T-helper 1 cell treated with Interleukin-12 subunit alpha and Interleukin-12 subunit beta and Interleukin-4 antibody, amounts not matched to agents 30 μg/mL and 1 μg/mL, for 36 hours (primary cell): ENCODE data around the gene TAF5.
"Not testable (repeated sequence)": the region's sequence is repeated elsewhere in the genome, so short reads cannot be mapped to it uniquely, and the experiment has no call there.

Experiments
- H3K27ac Mint-ChIP-seq: one replicate; pipeline ENCODE4 v1.8.0; 2021; ENCODE audit warnings: mild to moderate bottlenecking, mixed read lengths
- H3K27me3 Mint-ChIP-seq: one replicate; pipeline ENCODE4 v1.8.0; 2021; ENCODE audit warnings: low read depth, mixed read lengths
- H3K36me3 Mint-ChIP-seq: one replicate; pipeline ENCODE4 v1.8.0; 2021; ENCODE audit warnings: low read depth, mixed read lengths
- H3K4me1 Mint-ChIP-seq: one replicate; pipeline ENCODE4 v1.8.0; 2021; ENCODE audit warnings: low read depth, mixed read lengths
- H3K4me3 Mint-ChIP-seq: one replicate; pipeline ENCODE4 v1.8.0; 2021; ENCODE audit warnings: mild to moderate bottlenecking, moderate library complexity, mixed read lengths
- H3K9me3 Mint-ChIP-seq: one replicate; pipeline ENCODE4 v1.8.0; 2021; ENCODE audit warnings: mixed read lengths

The TAF5 gene

DNA sequence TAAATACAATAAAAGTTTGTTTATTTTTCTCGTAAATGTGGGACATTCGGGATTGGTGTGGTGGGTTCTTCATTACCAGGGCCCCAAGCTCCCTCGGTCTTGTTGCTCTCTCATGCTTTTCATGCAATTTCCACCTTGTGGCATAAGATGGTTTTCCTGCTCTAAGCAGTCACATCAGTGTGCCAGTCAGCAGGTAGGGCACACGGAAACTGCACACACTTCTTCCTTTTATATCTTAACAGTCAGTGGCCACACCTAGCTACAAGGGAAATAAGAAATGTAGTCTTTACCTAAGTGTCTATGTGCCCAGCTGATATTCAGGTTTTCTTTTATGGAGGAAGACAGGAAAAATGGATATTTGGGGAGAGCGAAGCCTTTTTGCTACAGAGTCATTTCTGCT lies 6.5 kb downstream of the TAF5 start:
- Mint-ChIP-seq H3K4me1 (peaks cover 25% of the 10 kb centered on the region), H3K36me3 (peaks cover 22% of the 10 kb centered on the region), H3K9me3 (no peaks in the 10 kb centered on the region), H3K4me3 (no peak overlapping the region), H3K27ac (no peak overlapping the region), H3K27me3 (no peaks in the 10 kb centered on the region)

- Mint-ChIP-seq H3K27me3 (no peaks in the 10 kb centered on the region), H3K36me3 (peaks cover 20% of the 10 kb centered on the region)
These were observed 15.0 kb downstream of the TAF5 start for GRCh38 chr10:103382769-103383168.

GRCh38 chr10:103394180-103394579 lies 26.4 kb downstream of the TAF5 start:
- Mint-ChIP-seq H3K27ac (peak overlapping the region; percentile 62), H3K9me3 (no peaks in the 10 kb centered on the region), H3K4me1 (peaks cover 37% of the 10 kb centered on the region), H3K36me3 (peaks cover 30% of the 10 kb centered on the region), H3K4me3 (peak overlapping the region; percentile 53), H3K27me3 (no peaks in the 10 kb centered on the region)

More at GRCh38 chr10:103382769-103383168, 15.0 kb downstream of the TAF5 start:
- H3K4me1 Mint-ChIP-seq: no peaks in the 10 kb centered on the region
- H3K27ac Mint-ChIP-seq: no peak overlapping the region
- no peaks in the 10 kb centered on the region for H3K9me3 Mint-ChIP-seq
- no peak overlapping the region for H3K4me3 Mint-ChIP-seq

- Mint-ChIP-seq H3K9me3 (no peaks in the 10 kb centered on the region), H3K36me3 (peaks cover 39% of the 10 kb centered on the region), H3K4me1 (peaks cover 39% of the 10 kb centered on the region), H3K27ac (peak overlapping the region; percentile 86), H3K27me3 (no peaks in the 10 kb centered on the region), H3K4me3 (peak overlapping the region; percentile 92)
These were observed 27.9 kb downstream of the TAF5 start for GRCh38 chr10:103395754-103396066.

DNA sequence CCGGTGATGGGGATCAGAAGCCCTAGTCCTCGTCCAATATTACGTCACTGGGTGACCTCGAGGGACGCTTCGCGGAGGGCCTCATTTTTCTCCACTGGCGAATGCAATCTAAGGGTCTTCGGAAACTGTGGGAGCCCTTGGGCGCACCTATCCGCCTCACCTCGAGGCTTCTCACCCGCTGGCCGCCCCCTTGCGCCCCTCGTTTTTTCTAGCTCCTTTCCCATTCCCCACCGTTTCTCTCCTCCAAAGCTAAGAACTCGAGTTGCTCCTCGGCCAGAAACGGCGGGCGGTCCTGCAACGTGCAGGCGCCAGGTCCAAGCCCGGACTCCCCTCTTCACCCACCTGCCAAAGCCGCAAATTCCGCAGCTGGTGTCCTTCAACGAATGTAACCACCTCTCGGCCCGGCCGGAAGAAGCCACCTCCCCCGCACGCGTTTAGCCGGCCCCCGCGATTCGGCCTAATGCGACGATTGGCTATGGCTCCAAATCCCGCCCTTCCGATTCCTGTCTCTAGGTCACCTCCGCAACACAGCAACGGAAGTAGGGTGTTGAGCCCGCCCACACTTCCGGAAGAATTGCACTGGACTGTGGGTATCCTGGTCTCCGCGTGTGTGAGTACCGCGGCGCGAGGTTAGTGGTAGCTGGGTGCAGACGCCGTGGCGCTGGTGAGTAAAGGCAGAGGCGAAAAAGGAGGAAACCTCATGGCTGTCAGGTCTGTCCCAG lies 28.5 kb downstream of the TAF5 start, which contains the start of the genes ATP5MK and PDCD11:
TSS of gene ATP5MK (minus strand) at position 409 of the 722 bp plus-strand sequence. CDS start 4,018 bp downstream, outside the sequence.
TSS of gene PDCD11 (plus strand) at position 560 of the 722 bp plus-strand sequence. CDS start 1,801 bp downstream, outside the sequence.
- H3K9me3 Mint-ChIP-seq: no peaks in the 10 kb centered on the region
- H3K4me1 Mint-ChIP-seq: peaks cover 39% of the 10 kb centered on the region
- peak within 1 kb of the TSS; percentile 92 for H3K4me3 Mint-ChIP-seq
- peak within 1 kb of the TSS; percentile 86 for H3K27ac Mint-ChIP-seq
- no peaks in the 10 kb centered on the region for H3K27me3 Mint-ChIP-seq
- H3K36me3 Mint-ChIP-seq: peaks cover 39% of the 10 kb centered on the region

GRCh38 chr10:103396789-103397087 lies 29.0 kb downstream of the TAF5 start:
- peak overlapping the region; percentile 92 for H3K4me3 Mint-ChIP-seq
- peak overlapping the region; percentile 86 for H3K27ac Mint-ChIP-seq
- no peaks in the 10 kb centered on the region for H3K9me3 Mint-ChIP-seq
- peaks cover 39% of the 10 kb centered on the region for H3K4me1 Mint-ChIP-seq
- peaks cover 39% of the 10 kb centered on the region for H3K36me3 Mint-ChIP-seq
- no peaks in the 10 kb centered on the region for H3K27me3 Mint-ChIP-seq

- peaks cover 39% of the 10 kb centered on the region for H3K4me1 Mint-ChIP-seq
- peaks cover 39% of the 10 kb centered on the region for H3K36me3 Mint-ChIP-seq
- H3K4me3 Mint-ChIP-seq: peak overlapping the region; percentile 92
- H3K27ac Mint-ChIP-seq: peak overlapping the region; percentile 86
- H3K9me3 Mint-ChIP-seq: no peaks in the 10 kb centered on the region
- no peaks in the 10 kb centered on the region for H3K27me3 Mint-ChIP-seq
These were observed 29.5 kb downstream of the TAF5 start for GRCh38 chr10:103397191-103397825.

DNA sequence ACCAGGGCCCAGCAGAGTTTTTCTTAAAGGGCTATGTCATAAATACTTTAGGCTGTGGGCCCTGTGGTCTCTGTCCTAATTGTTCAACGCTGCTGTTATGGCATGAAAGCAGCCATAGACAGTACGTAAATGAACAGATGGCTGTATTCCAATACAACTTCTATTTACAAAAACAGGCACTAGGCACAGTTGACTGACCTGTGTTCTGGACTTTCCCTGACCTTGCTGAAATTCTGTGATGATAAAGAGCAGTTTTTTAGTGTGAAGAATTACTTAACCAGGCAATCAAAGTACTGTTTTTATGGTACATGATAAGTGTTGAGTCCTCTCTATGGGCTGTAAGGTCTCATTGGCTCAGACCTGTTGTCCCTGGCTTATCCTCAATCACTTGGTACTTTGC lies 45.8 kb downstream of the TAF5 start:
- Mint-ChIP-seq H3K27ac (no peak overlapping the region), H3K4me3 (no peak overlapping the region), H3K9me3 (no peaks in the 10 kb centered on the region), H3K36me3 (peaks cover 56% of the 10 kb centered on the region), H3K4me1 (peaks cover 4% of the 10 kb centered on the region), H3K27me3 (no peaks in the 10 kb centered on the region)

- Mint-ChIP-seq H3K36me3 (peaks cover 50% of the 10 kb centered on the region), H3K4me3 (no peak overlapping the region), H3K4me1 (peaks cover 4% of the 10 kb centered on the region), H3K27me3 (no peaks in the 10 kb centered on the region), H3K27ac (no peak overlapping the region), H3K9me3 (no peaks in the 10 kb centered on the region)
These were observed 47.8 kb downstream of the TAF5 start for GRCh38 chr10:103415581-103415980.

DNA sequence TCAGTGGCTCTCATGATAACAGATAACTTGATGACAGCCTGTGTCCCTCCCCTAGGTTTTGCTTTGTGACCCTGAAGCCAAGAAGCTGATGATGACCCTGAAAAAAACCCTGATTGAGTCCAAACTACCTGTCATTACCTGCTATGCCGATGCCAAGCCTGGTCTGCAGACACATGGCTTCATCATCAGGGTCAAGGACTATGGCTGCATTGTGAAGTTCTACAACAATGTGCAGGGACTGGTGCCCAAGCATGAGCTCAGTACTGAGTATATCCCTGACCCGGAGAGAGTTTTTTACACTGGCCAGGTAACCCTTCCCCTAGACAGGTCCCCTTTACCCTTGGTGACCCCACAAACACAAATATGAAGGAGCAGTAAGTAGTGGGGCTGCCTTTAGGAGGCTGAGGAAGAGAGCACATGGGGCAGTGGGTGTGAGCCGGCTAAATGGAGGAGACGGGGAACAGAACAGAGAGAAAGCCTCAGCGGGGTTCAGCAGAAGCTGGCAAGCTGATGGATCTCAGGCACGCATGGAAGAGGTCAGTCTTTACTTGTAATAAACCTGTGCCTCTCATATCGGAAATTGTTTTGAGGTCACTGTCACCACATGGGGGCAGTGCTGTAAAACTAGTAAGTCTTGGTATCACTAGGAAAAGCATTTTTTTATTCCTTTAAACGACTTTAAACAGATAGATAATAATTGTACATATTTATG lies 48.8 kb downstream of the TAF5 start:
- peaks cover 4% of the 10 kb centered on the region for H3K4me1 Mint-ChIP-seq
- H3K27ac Mint-ChIP-seq: no peak overlapping the region
- H3K4me3 Mint-ChIP-seq: no peak overlapping the region
- H3K9me3 Mint-ChIP-seq: no peaks in the 10 kb centered on the region
- no peaks in the 10 kb centered on the region for H3K27me3 Mint-ChIP-seq
- peaks cover 54% of the 10 kb centered on the region for H3K36me3 Mint-ChIP-seq

GRCh38 chr10:103417148-103417469 lies 49.3 kb downstream of the TAF5 start:
- peaks cover 55% of the 10 kb centered on the region for H3K36me3 Mint-ChIP-seq
- not testable (repeated sequence) for H3K4me3 Mint-ChIP-seq, H3K4me1 Mint-ChIP-seq, H3K9me3 Mint-ChIP-seq, H3K27me3 Mint-ChIP-seq, H3K27ac Mint-ChIP-seq

- Mint-ChIP-seq H3K4me3 (no peak overlapping the region), H3K4me1 (peaks cover 4% of the 10 kb centered on the region), H3K27ac (no peak overlapping the region), H3K27me3 (no peaks in the 10 kb centered on the region), H3K9me3 (no peaks in the 10 kb centered on the region), H3K36me3 (peaks cover 60% of the 10 kb centered on the region)
These were observed 49.8 kb downstream of the TAF5 start for GRCh38 chr10:103417601-103418000.

- Mint-ChIP-seq H3K4me1 (peaks cover 4% of the 10 kb centered on the region), H3K27ac (no peak overlapping the region), H3K4me3 (no peak overlapping the region), H3K9me3 (no peaks in the 10 kb centered on the region), H3K36me3 (peaks cover 62% of the 10 kb centered on the region), H3K27me3 (no peaks in the 10 kb centered on the region)
These were observed 51.3 kb downstream of the TAF5 start for GRCh38 chr10:103419101-103419500.

GRCh38 chr10:103423748-103424147 lies 56.0 kb downstream of the TAF5 start:
- Mint-ChIP-seq H3K36me3 (peaks cover 49% of the 10 kb centered on the region), H3K27me3 (no peaks in the 10 kb centered on the region), H3K4me1 (peaks cover 8% of the 10 kb centered on the region), H3K4me3 (no peak overlapping the region), H3K27ac (no peak overlapping the region), H3K9me3 (no peaks in the 10 kb centered on the region)

DNA sequence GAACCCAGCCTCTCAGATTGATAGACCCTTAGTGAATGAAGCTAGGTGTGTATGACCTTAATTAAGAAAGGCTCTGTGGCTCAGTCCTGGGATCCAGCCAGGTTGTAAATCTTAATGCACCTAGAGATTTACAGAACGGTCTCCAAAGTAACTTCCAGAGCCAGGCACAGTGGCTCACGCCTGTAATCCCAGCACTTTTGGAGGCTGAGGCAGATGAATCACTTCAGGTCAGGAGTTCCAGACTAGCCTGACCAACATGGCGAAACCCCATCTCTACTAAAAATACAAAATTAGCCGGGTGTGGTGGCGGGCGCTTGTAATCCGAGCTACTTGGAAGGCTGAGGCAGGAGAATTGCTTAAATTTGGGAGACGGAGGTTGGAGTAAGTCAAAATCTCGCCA lies 60.1 kb downstream of the TAF5 start:
- Mint-ChIP-seq H3K36me3 (peaks cover 61% of the 10 kb centered on the region), H3K4me1 (peaks cover 41% of the 10 kb centered on the region), H3K9me3 (no peaks in the 10 kb centered on the region), H3K4me3 (no peak overlapping the region), H3K27me3 (no peaks in the 10 kb centered on the region), H3K27ac (no peak overlapping the region)
